Stimulated activated naive B cell treated with anti-CD40 and anti-IgM and Interleukin-4, amounts not matched to agents 10 μg/mL and 1 μg/mL and 100 μg/mL, for 72 hours (primary cell): Measurements from ENCODE around the gene MUC4.
"Not testable (repeated sequence)": the region's sequence is repeated elsewhere in the genome, so short reads cannot be mapped to it uniquely, and the experiment has no call there.

Experiments
- ATAC-seq, 2 donors: fragments of 150-1000 bp; cut with Tn5 transposase; replicated peaks; 2 replicates each; pipeline ENCODE4 v1.10.0; 2021; ENCODE audit warnings: moderate library complexity in 1 of 2
- DNase-seq: peaks from one replicate; pipeline ENCODE4 v3.0.0; 2021
- H3K27ac Mint-ChIP-seq: one replicate; pipeline ENCODE4 v1.8.0; 2022; ENCODE audit warnings: mild to moderate bottlenecking, mixed read lengths
- H3K27me3 Mint-ChIP-seq, 2 donors: one replicate each; pipeline ENCODE4 v1.8.0; 2022; ENCODE audit warnings: mixed read lengths in 2 of 2
- H3K36me3 Mint-ChIP-seq, 2 donors: one replicate each; pipeline ENCODE4 v1.8.0; 2022; ENCODE audit warnings: mixed read lengths in 2 of 2, mild to moderate bottlenecking in 1 of 2
- H3K4me1 Mint-ChIP-seq, 2 donors: one replicate each; pipeline ENCODE4 v1.8.0; 2022; ENCODE audit warnings: mixed read lengths in 2 of 2, mild to moderate bottlenecking in 1 of 2
- H3K4me3 Mint-ChIP-seq, 2 donors: one replicate each; pipeline ENCODE4 v1.8.0; 2022; ENCODE audit warnings: mild to moderate bottlenecking in 2 of 2, mixed read lengths in 2 of 2, moderate library complexity in 1 of 2
- H3K9me3 Mint-ChIP-seq, 2 donors: one replicate each; pipeline ENCODE4 v1.8.0; 2022; ENCODE audit warnings: mixed read lengths in 2 of 2, mild to moderate bottlenecking in 1 of 2

Gene MUC4

GRCh38 chr3:195801251-195802183 is 10.2 kb downstream of the MUC4 start:
- peaks cover 31 to 41% of the 10 kb centered on the region in 2 donors for H3K27me3 Mint-ChIP-seq
- H3K36me3 Mint-ChIP-seq = no peaks in the 10 kb centered on the region
- DNase-seq = no peak
- H3K27ac Mint-ChIP-seq = peak overlapping the region; percentile 3
- peak overlapping the region in 1 of 2 donors; percentile 0 for H3K4me3 Mint-ChIP-seq
- no peak for ATAC-seq
- H3K4me1 Mint-ChIP-seq = peaks cover 10 to 43% of the 10 kb centered on the region in 2 donors
- no peaks in the 10 kb centered on the region for H3K9me3 Mint-ChIP-seq

DNA sequence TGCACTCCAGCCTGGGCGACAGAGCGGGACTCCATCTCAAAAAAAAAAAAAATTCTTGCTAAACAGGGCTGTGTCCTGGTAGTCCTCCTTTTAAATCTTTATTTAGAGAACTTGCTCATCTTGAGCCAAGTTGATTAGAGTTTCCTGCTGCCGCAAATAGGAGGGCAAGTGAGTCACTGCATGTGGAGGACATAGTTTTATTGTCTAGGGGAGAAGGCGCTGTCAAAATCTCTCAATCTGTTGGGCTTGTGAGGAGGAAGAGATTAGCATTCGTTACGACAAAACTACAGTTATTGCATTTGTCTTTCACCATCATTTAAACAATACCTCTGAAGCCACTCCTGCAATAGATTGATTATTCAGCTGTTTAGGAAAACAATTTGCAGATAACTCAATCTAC is 11.5 kb downstream of the MUC4 start:
- no peak overlapping the region for H3K4me3 Mint-ChIP-seq
- H3K36me3 Mint-ChIP-seq = no peaks in the 10 kb centered on the region
- peaks cover 22 to 33% of the 10 kb centered on the region in 2 donors for H3K27me3 Mint-ChIP-seq
- ATAC-seq (no peak), DNase-seq (no peak)
- H3K9me3 Mint-ChIP-seq = no peaks in the 10 kb centered on the region
- peaks cover 10 to 41% of the 10 kb centered on the region in 2 donors for H3K4me1 Mint-ChIP-seq
- no peak overlapping the region for H3K27ac Mint-ChIP-seq

- Mint-ChIP-seq H3K36me3 (no peaks in the 10 kb centered on the region), H3K27me3 (peaks cover 5 to 16% of the 10 kb centered on the region in 2 donors), H3K27ac (no peak overlapping the region), H3K4me3 (no peak overlapping the region), H3K4me1 (peaks cover 0 to 6% of the 10 kb centered on the region in 2 donors), H3K9me3 (no peaks in the 10 kb centered on the region)
- DNase-seq = no peak
- ATAC-seq = no peak
These were observed 14.9 kb downstream of the MUC4 start for GRCh38 chr3:195796795-195797194.

DNA sequence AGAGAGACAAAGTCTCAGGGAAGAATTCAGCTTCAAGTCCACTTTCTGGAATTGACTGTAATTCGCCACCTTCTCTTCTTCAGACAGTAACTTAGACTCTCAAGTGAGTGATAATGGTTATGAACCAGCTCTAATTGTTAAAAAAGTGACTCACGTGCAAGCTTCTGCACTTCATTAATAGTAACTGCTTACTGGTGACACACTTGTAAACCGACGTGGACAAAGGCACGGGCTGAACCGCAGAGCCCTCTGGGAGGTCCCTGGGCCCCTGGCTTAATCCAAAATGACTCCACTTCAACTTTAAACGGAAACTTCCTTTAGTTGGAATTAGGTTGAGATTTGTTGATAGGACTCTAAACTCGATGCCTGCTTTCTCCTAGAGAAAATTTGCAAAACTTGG is 17.0 kb downstream of the MUC4 start:
- H3K27ac Mint-ChIP-seq = no peak overlapping the region
- H3K4me1 Mint-ChIP-seq = peaks cover 11 to 14% of the 10 kb centered on the region in 2 donors
- H3K27me3 Mint-ChIP-seq = peaks cover 17 to 25% of the 10 kb centered on the region in 2 donors
- H3K9me3 Mint-ChIP-seq = peaks cover 0 to 1% of the 10 kb centered on the region in 2 donors
- ATAC-seq (no peak), DNase-seq (no peak)
- no peak overlapping the region for H3K4me3 Mint-ChIP-seq
- peaks cover 0 to 4% of the 10 kb centered on the region in 2 donors for H3K36me3 Mint-ChIP-seq

GRCh38 chr3:195792621-195793020 is 19.1 kb downstream of the MUC4 start:
- H3K36me3 Mint-ChIP-seq, ATAC-seq, H3K4me3 Mint-ChIP-seq, DNase-seq, H3K9me3 Mint-ChIP-seq, H3K27ac Mint-ChIP-seq: not testable (repeated sequence)
- peaks cover 25 to 39% of the 10 kb centered on the region in 2 donors for H3K27me3 Mint-ChIP-seq
- peaks cover 19 to 20% of the 10 kb centered on the region in 2 donors for H3K4me1 Mint-ChIP-seq

GRCh38 chr3:195790901-195791300 is 20.8 kb downstream of the MUC4 start:
- H3K9me3 Mint-ChIP-seq = peaks cover 7 to 9% of the 10 kb centered on the region in 2 donors
- H3K36me3 Mint-ChIP-seq = peaks cover 0 to 4% of the 10 kb centered on the region in 2 donors
- H3K4me1 Mint-ChIP-seq = peaks cover 20 to 29% of the 10 kb centered on the region in 2 donors
- H3K27me3 Mint-ChIP-seq = peaks cover 27 to 45% of the 10 kb centered on the region in 2 donors
- ATAC-seq (peak; percentile 88 to 91), DNase-seq (no peak)
- no peak overlapping the region for H3K4me3 Mint-ChIP-seq
- peak overlapping the region; percentile 39 for H3K27ac Mint-ChIP-seq

DNA sequence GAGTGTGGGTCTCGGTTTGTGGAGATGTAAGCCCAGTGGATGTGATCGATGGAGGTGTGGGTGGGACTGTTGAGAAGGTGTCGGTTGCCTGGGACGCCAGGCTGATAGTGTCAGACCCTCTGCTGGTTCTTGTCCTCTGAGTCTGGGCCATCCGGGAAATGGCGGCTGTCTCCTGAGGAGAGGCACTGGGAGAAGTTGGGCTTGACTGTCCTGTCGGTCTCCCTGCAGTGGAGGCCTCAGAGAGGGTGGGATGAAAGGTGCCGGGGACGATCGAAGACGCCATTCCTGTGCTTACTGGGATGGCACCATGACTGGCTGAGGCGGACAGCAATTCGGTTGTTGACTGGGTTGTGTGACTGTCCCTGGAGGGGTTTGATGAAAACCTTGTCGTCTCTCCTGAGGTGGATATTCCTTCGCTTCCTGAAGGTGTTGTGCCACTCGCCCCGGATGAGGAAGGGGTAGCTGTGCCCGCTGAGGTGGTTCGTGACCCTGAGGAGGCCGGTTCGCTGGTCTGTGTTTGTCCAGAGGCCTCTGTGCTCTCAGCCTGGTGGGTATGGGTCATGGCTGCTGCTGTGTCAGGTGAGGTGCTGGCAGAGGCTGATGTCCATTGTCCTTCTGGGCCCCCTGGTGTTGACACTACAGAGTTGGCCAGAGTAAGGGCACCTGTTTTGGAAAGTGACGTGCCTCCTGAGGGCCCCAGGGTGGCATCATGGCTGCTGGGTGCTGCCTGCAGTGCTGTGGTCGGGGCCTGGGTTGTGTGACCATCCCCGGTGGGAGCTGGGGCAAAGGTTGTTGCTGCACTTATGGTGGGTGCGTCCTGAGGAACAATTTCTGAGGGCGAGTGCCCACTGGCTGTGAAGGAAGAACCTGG is 22.8 kb downstream of the MUC4 start:
- peaks cover 43 to 61% of the 10 kb centered on the region in 2 donors for H3K27me3 Mint-ChIP-seq
- no peak for ATAC-seq
- no peak overlapping the region for H3K27ac Mint-ChIP-seq
- H3K4me1 Mint-ChIP-seq = peaks cover 34 to 41% of the 10 kb centered on the region in 2 donors
- H3K4me3 Mint-ChIP-seq = no peak overlapping the region
- H3K36me3 Mint-ChIP-seq = peaks cover 0 to 4% of the 10 kb centered on the region in 2 donors
- peaks cover 20 to 27% of the 10 kb centered on the region in 2 donors for H3K9me3 Mint-ChIP-seq
- no peak for DNase-seq

GRCh38 chr3:195785781-195786405 is 25.8 kb downstream of the MUC4 start:
- not testable (repeated sequence) for H3K27ac Mint-ChIP-seq, DNase-seq, H3K36me3 Mint-ChIP-seq, H3K4me3 Mint-ChIP-seq, ATAC-seq
- Mint-ChIP-seq H3K4me1 (peaks cover 46 to 56% of the 10 kb centered on the region in 2 donors), H3K27me3 (peaks cover 42 to 58% of the 10 kb centered on the region in 2 donors), H3K9me3 (peaks cover 33 to 40% of the 10 kb centered on the region in 2 donors)

DNA sequence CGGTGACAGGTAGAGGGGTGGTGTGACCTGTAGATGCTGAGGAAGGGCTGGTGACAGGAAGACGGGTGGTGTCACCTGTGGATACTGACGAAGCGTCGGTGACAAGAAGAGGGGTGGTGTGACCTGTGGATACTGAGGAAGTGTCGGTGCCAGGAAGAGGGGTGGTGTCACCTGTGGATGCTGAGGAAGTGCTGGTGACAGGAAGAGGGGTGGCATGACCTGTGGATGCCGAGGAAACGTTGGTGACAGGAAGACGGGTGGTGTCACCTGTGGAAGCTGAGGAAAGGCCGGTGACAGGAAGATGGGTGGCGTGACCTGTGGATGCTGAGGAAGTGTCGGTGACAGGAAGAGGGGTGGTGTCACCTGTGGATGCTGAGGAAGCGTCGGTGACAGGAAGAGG is 27.7 kb downstream of the MUC4 start:
- Mint-ChIP-seq H3K4me1 (peaks cover 49% of the 10 kb centered on the region in 2 donors), H3K27me3 (peaks cover 26 to 54% of the 10 kb centered on the region in 2 donors), H3K9me3 (peaks cover 39 to 45% of the 10 kb centered on the region in 2 donors)
- not testable (repeated sequence) for DNase-seq, H3K27ac Mint-ChIP-seq, ATAC-seq, H3K4me3 Mint-ChIP-seq, H3K36me3 Mint-ChIP-seq

- not testable (repeated sequence) for ATAC-seq, DNase-seq, H3K4me3 Mint-ChIP-seq, H3K36me3 Mint-ChIP-seq, H3K27ac Mint-ChIP-seq
- Mint-ChIP-seq H3K9me3 (peaks cover 36 to 39% of the 10 kb centered on the region in 2 donors), H3K27me3 (peaks cover 22 to 44% of the 10 kb centered on the region in 2 donors), H3K4me1 (peaks cover 37 to 42% of the 10 kb centered on the region in 2 donors)
These were observed 30.5 kb downstream of the MUC4 start for GRCh38 chr3:195781236-195781635.

DNA sequence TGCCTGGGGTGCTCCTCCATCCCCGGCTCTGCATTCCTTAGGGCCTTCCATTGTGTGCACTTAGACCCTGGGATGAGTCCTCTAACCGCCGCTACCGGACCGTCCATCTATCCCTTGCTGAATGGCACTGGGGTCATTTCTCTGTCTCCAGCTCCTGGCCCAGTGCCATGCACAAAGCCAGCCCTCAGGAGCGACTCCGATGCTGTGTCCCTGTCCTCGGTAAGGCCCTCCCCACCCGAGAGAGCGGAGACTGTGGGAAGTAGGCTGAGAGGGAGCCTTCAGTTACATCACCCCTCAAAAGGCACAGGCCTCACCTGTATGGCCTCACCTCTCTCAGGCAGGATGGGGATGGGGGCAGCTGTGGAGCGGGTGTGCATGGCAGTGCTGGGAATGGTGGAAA is 33.8 kb downstream of the MUC4 start:
- no peak overlapping the region for H3K4me3 Mint-ChIP-seq
- ATAC-seq (no peak), DNase-seq (no peak)
- no peak overlapping the region for H3K27ac Mint-ChIP-seq
- H3K4me1 Mint-ChIP-seq = peaks cover 18 to 23% of the 10 kb centered on the region in 2 donors
- peaks cover 7 to 24% of the 10 kb centered on the region in 2 donors for H3K27me3 Mint-ChIP-seq
- H3K9me3 Mint-ChIP-seq = peaks cover 13 to 15% of the 10 kb centered on the region in 2 donors
- H3K36me3 Mint-ChIP-seq = peaks cover 0 to 3% of the 10 kb centered on the region in 2 donors

DNA sequence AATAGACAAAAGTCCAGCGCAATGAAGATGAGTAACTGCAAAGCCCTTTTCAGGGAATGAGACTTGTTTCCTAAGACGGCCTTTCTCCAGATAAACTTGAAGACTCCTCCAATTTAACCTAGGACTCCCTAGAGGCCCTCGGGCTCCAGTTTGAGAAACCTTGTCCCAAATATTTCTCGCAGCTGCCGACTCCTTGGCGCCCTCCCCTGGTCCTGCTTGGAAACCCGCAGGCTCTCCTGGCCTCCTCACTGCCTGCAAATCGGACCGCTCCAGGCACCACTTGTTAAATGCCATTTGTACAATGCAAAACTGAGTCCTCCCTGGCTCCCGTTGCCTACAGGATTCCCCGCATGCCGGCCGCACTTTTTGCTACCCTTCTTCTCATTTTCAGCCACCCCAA is 36.8 kb downstream of the MUC4 start:
- no peak for DNase-seq
- Mint-ChIP-seq H3K36me3 (no peaks in the 10 kb centered on the region), H3K9me3 (no peaks in the 10 kb centered on the region), H3K4me1 (no peaks in the 10 kb centered on the region), H3K27ac (no peak overlapping the region), H3K4me3 (no peak overlapping the region), H3K27me3 (peaks cover 14 to 19% of the 10 kb centered on the region in 2 donors)
- peak in 1 of 2 donors; percentile 29 for ATAC-seq

- no peaks in the 10 kb centered on the region for H3K36me3 Mint-ChIP-seq
- no peaks in the 10 kb centered on the region for H3K4me1 Mint-ChIP-seq
- H3K27ac Mint-ChIP-seq = no peak overlapping the region
- H3K4me3 Mint-ChIP-seq = no peak overlapping the region
- H3K27me3 Mint-ChIP-seq = peaks cover 12 to 14% of the 10 kb centered on the region in 2 donors
- no peaks in the 10 kb centered on the region for H3K9me3 Mint-ChIP-seq
- no peak for DNase-seq
- ATAC-seq = no peak
These were observed 37.7 kb downstream of the MUC4 start for GRCh38 chr3:195773956-195774537.
